ENCODE measurements around the gene TFEB.

DNA sequence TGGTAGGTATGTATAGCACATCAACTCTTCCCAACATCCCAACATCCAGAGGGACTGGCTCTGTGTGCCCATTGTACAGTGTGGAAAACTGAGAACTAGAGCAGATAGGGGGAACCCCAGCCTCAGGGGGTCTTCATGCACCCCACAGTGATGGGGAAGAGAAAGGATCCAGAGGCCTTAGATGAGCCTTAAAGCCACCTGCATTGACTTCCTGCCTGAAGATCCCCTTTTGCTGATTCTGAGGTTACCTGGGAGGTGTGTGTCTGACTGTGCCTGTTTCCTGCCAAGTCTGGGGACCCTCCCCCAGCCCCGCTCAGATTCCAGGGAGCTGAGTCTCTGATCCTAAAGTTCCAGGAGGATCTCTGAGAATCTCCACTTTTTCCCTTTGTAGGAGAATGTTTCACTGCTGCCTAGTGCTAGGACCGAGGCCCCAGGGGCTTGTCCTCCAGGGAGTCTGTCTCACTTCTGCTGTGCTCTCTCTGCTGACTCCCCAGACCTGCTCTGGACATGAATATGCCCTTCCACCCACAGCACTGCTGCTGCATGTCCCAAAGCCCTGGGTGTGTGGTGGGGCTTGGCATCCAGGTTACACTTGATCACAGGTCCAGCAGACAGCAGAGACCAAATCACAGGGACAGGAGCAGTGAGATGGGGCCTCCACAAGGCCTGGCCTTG, 24.6 kb upstream of the TFEB start:
- TF ChIP-seq, protein P1, sequence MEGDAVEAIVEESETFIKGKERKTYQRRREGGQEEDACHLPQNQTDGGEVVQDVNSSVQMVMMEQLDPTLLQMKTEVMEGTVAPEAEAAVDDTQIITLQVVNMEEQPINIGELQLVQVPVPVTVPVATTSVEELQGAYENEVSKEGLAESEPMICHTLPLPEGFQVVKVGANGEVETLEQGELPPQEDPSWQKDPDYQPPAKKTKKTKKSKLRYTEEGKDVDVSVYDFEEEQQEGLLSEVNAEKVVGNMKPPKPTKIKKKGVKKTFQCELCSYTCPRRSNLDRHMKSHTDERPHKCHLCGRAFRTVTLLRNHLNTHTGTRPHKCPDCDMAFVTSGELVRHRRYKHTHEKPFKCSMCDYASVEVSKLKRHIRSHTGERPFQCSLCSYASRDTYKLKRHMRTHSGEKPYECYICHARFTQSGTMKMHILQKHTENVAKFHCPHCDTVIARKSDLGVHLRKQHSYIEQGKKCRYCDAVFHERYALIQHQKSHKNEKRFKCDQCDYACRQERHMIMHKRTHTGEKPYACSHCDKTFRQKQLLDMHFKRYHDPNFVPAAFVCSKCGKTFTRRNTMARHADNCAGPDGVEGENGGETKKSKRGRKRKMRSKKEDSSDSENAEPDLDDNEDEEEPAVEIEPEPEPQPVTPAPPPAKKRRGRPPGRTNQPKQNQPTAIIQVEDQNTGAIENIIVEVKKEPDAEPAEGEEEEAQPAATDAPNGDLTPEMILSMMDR (IDR thresholded peaks at IDR 0.05 in 8 of 11, conservative IDR thresholded peaks at IDR 0.05 in 3 of 11), result no peak
- no peak for TF ChIP-seq POLR2AphosphoS5 (IDR thresholded peaks at IDR 0.05)

Data from spleen (tissue), 7 donors.